Aorta (tissue), 5 donors: ENCODE data around the gene ZBTB7C. TPM values are rescaled to one million over a fixed set of nuclear protein-coding genes. Genes with fewer than 3 reads are reported as not detected.

Source experiments
- ATAC-seq: fragments of 200-7000 bp; cut with Tn5 transposase; one replicate; pipeline ENCODE4 v1.9.1; 2022; ENCODE audit warnings: moderate library complexity; ENCODE audit not compliant: low FRiP score
- DNase-seq, 2 donors: peaks; one replicate each; pipeline ENCODE4 v3.0.0-alpha.2; 2020
- H3K27ac ChIP-seq, 2 donors: one replicate each; pipeline ENCODE4 v1.5.1; 2013; ENCODE audit warnings: low read length in 2 of 2, mild to moderate bottlenecking in 2 of 2, moderate library complexity in 2 of 2, control low read depth in 1 of 2, inconsistent platforms in 1 of 2, low read depth in 1 of 2
- H3K27me3 ChIP-seq, 2 donors: one replicate each; pipeline ENCODE4 v1.6.1; 2013; ENCODE audit warnings: control low read depth in 1 of 2, low read length in 1 of 2, mild to moderate bottlenecking in 1 of 2, moderate library complexity in 1 of 2; ENCODE audit not compliant: insufficient read depth in 2 of 2, control insufficient read depth in 1 of 2
- H3K36me3 ChIP-seq, 2 donors: one replicate each; pipeline ENCODE4 v1.6.1; 2013; ENCODE audit warnings: control low read depth in 1 of 2, low read length in 1 of 2, mild to moderate bottlenecking in 1 of 2; ENCODE audit not compliant: insufficient read depth in 2 of 2, control insufficient read depth in 1 of 2
- H3K4me1 ChIP-seq, 2 donors: one replicate each; pipeline ENCODE4 v1.6.1; 2013; ENCODE audit warnings: low read length in 2 of 2, control low read depth in 1 of 2, mild to moderate bottlenecking in 1 of 2, moderate library complexity in 1 of 2; ENCODE audit not compliant: insufficient read depth in 2 of 2, control insufficient read depth in 1 of 2
- H3K4me3 ChIP-seq, 2 donors: one replicate each; pipeline ENCODE4 v1.5.1; 2013; ENCODE audit warnings: low read length in 2 of 2, control low read depth in 1 of 2, mild to moderate bottlenecking in 1 of 2
- H3K9me3 ChIP-seq: one replicate; pipeline ENCODE4 v1.6.1; 2013; ENCODE audit warnings: mild to moderate bottlenecking, low read length; ENCODE audit not compliant: control insufficient read depth
- WGBS, 2 donors: extraction: QIAGEN DNeasy Blood & Tissue Kit; methylation state at CpG; one replicate each; pipeline ENCODE4 v1.1.7; 2013; 5-methylcytosine and 5-hydroxymethylcytosine counted together
- intact Hi-C, 2 donors: fragments of 100-400 bp; cut with DNase I; formaldehyde crosslinking; loops; one replicate each; pipeline versions ENCODE4 v1.14.2 to v1.15.0; 2022
- polyA plus RNA-seq, 2 donors: library from polyadenylated mRNA; stranded (reverse); fragments of 200-250 nt; gene quantifications; one replicate each; pipeline ENCODE4 v1.2.3, GENCODE V29; 2013
- total RNA-seq, 2 donors: library from RNA; stranded (reverse); fragmentation: NEBNext Ultra II Directional; extraction: Animal tissue kit (Norgen Biotek cat#: 25700); gene quantifications; one replicate each; pipeline ENCODE4 v1.2.1, GENCODE V29; 2021
- donor health status: healthy with polysubstance abuse.
- donor health status: Bipolar disorder and iron deficiency.
- donor health status: DM: no; HTN: no; CAD: no.
- donor health status: DM: no; HTN: no; CAD: no.
- donor health status: DM: yes; HTN: yes; CAD: no.

The ZBTB7C gene
- total and polyA plus RNA-seq, 4 donors, result 0.69 to 22.4 (median 10.0) TPM

- intact Hi-C loops, result no loop called here
- Histone ChIP-seq H3K4me3 (no peak overlapping the region), H3K27ac (no peak overlapping the region), H3K9me3 (no peaks in the 10 kb centered on the region), H3K4me1 (no peaks in the 10 kb centered on the region), H3K27me3 (no peaks in the 10 kb centered on the region), H3K36me3 (no peaks in the 10 kb centered on the region)
- 71 to 79% methylated on average over 11 of the region's 11 CpGs for WGBS, 2 donors
- ATAC-seq (no peak), DNase-seq (no peak)
These were observed 52.1 kb downstream of the ZBTB7C start for GRCh38 chr18:48356909-48357631.

- no peaks in the 10 kb centered on the region for H3K4me1 ChIP-seq
- WGBS, 2 donors, result 87 to 94% methylated on average over 7 of the region's 7 CpGs
- ATAC-seq (no peak), DNase-seq (no peak)
- H3K4me3 ChIP-seq, result no peak overlapping the region
- no peaks in the 10 kb centered on the region for H3K9me3 ChIP-seq
- intact Hi-C loops, result no loop called here
- H3K27ac ChIP-seq, result no peak overlapping the region
- no peaks in the 10 kb centered on the region for H3K27me3 ChIP-seq
- no peaks in the 10 kb centered on the region for H3K36me3 ChIP-seq
These were observed 52.9 kb downstream of the ZBTB7C start for GRCh38 chr18:48356151-48356745.

GRCh38 chr18:48355276-48356115, 53.7 kb downstream of the ZBTB7C start:
- intact Hi-C loops, result no loop called here
- ATAC-seq, result no peak
- H3K4me1 ChIP-seq, result no peaks in the 10 kb centered on the region
- no peak for DNase-seq
- no peak overlapping the region for H3K4me3 ChIP-seq
- no peaks in the 10 kb centered on the region for H3K27me3 ChIP-seq
- H3K36me3 ChIP-seq, result no peaks in the 10 kb centered on the region
- no peaks in the 10 kb centered on the region for H3K9me3 ChIP-seq
- peak overlapping the region in 1 of 2 donors; percentile 32 for H3K27ac ChIP-seq
- 64 to 71% methylated on average over 15 of the region's 15 CpGs for WGBS, 2 donors

- WGBS, 2 donors, result 22 to 27% methylated on average over 4 of the region's 4 CpGs
- H3K9me3 ChIP-seq, result no peaks in the 10 kb centered on the region
- H3K27me3 ChIP-seq, result no peaks in the 10 kb centered on the region
- intact Hi-C loops, result loop anchor here in 1 of 2 donors (5.0 kb wide), 1 partner anchor 52 kb away; the partner anchor contains the start of gene ZBTB7C
- H3K27ac ChIP-seq, result peak overlapping the region in 1 of 2 donors; percentile 50
- ATAC-seq (peak; percentile 20), DNase-seq (no peak)
- no peaks in the 10 kb centered on the region for H3K36me3 ChIP-seq
- no peaks in the 10 kb centered on the region for H3K4me1 ChIP-seq
- H3K4me3 ChIP-seq, result no peak overlapping the region
These were observed 54.4 kb downstream of the ZBTB7C start for GRCh38 chr18:48354746-48355260.

- no peak for DNase-seq
- Histone ChIP-seq H3K27ac (no peak overlapping the region), H3K9me3 (no peaks in the 10 kb centered on the region), H3K4me3 (no peak overlapping the region), H3K27me3 (no peaks in the 10 kb centered on the region), H3K4me1 (no peaks in the 10 kb centered on the region), H3K36me3 (no peaks in the 10 kb centered on the region)
- intact Hi-C loops, result loop anchor here in 1 of 2 donors (5.0 kb wide), 1 partner anchor 55 kb away; the partner anchor contains the start of gene ZBTB7C
- ATAC-seq, result no peak
- 97% methylated on average over 4 of the region's 4 CpGs for WGBS, 2 donors
These were observed 57.0 kb downstream of the ZBTB7C start for GRCh38 chr18:48352051-48352755.

- DNase-seq (no peak), ATAC-seq (no peak)
- H3K36me3 ChIP-seq, result no peaks in the 10 kb centered on the region
- H3K9me3 ChIP-seq, result no peaks in the 10 kb centered on the region
- H3K27ac ChIP-seq, result no peak overlapping the region
- intact Hi-C loops, result loop anchor here in 1 of 2 donors (5.0 kb wide), 1 partner anchor 56 kb away; the partner anchor contains the start of gene ZBTB7C
- H3K27me3 ChIP-seq, result no peaks in the 10 kb centered on the region
- WGBS, 2 donors, result 83 to 84% methylated on average over 12 of the region's 12 CpGs
- H3K4me1 ChIP-seq, result no peaks in the 10 kb centered on the region
- no peak overlapping the region for H3K4me3 ChIP-seq
These were observed 57.8 kb downstream of the ZBTB7C start for GRCh38 chr18:48351216-48352050.

GRCh38 chr18:48348739-48349138, 60.4 kb downstream of the ZBTB7C start:
- H3K27me3 ChIP-seq, result no peaks in the 10 kb centered on the region
- H3K9me3 ChIP-seq, result no peaks in the 10 kb centered on the region
- ATAC-seq, result no peak
- H3K36me3 ChIP-seq, result no peaks in the 10 kb centered on the region
- no peak overlapping the region for H3K4me3 ChIP-seq
- H3K27ac ChIP-seq, result no peak overlapping the region
- DNase-seq, result no peak
- intact Hi-C loops, result loop anchor here in 1 of 2 donors (10.0 kb wide), 1 partner anchor 314 kb away; no protein-coding TSS in a partner anchor
- H3K4me1 ChIP-seq, result no peaks in the 10 kb centered on the region
- 40% methylated on average over 2 of the region's 2 CpGs for WGBS, 2 donors
